ENCODE results near the gene REX1BD. TPM values are rescaled to one million over a fixed set of nuclear protein-coding genes. Genes with fewer than 3 reads are reported as not detected.

REX1BD gene
- total and polyA plus RNA-seq, 12 donors, result 8.8 to 268 (median 91.8) TPM

DNA sequence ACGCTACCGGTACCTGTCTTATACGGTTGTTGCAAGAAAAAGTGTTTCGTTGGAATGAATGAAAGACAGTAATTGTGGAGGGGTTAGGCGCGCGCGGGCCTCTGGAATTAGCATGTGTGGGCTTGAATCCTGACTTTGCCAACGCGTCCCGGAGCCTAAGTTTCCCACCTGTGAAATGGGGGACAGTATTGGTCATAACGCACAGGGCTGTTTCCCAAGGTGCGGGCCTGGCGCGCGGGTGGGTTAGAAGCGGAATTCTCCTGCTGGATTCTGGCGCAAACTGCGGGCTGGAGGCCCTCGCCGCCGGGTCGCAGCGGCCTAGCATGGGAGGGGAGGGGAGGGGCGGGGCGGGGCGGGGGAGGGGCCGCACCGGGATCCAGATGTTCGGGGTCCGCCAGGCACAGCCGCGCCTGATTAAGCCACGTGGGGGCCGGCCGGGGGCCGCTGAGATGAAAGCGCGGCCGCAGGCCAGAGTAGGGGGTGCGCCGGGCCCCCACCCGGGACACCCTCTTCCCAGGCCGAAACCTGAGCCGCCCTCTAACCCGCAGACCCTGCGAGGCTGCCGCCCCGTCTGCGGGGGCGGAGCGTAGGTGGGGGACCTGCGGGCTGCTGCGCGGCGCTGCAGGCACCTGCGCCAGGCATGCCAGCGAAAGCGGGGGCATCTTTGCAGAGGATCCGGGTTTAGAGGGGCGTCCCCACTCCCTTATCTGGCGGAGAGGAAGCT lies 22.9 kb downstream of the REX1BD start:
- Histone ChIP-seq H3K4me1 (replicated peaks in 1 of 2) (peaks cover 4 to 31% of the 10 kb centered on the region in 2 donors), H3K27ac (no peak overlapping the region), H3K36me3 (replicated peaks in 1 of 2) (no peaks in the 10 kb centered on the region), H3K4me3 (no peak overlapping the region), H3K27me3 (peaks cover 74% of the 10 kb centered on the region), H3K9me3 (replicated peaks in 1 of 3) (no peaks in the 10 kb centered on the region)
- WGBS, 4 donors, result 3 to 12% (median 5%) methylated on average over 8 to 62 of the region's 62 CpGs
- no peak for DNase-seq
- no peak for TF ChIP-seq POLR2A (IDR thresholded peaks at IDR 0.05)
- TF ChIP-seq, protein P1, sequence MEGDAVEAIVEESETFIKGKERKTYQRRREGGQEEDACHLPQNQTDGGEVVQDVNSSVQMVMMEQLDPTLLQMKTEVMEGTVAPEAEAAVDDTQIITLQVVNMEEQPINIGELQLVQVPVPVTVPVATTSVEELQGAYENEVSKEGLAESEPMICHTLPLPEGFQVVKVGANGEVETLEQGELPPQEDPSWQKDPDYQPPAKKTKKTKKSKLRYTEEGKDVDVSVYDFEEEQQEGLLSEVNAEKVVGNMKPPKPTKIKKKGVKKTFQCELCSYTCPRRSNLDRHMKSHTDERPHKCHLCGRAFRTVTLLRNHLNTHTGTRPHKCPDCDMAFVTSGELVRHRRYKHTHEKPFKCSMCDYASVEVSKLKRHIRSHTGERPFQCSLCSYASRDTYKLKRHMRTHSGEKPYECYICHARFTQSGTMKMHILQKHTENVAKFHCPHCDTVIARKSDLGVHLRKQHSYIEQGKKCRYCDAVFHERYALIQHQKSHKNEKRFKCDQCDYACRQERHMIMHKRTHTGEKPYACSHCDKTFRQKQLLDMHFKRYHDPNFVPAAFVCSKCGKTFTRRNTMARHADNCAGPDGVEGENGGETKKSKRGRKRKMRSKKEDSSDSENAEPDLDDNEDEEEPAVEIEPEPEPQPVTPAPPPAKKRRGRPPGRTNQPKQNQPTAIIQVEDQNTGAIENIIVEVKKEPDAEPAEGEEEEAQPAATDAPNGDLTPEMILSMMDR (IDR thresholded peaks at IDR 0.05), result no peak
- intact Hi-C loops (cut with DNase I), result no loop called here

DNA sequence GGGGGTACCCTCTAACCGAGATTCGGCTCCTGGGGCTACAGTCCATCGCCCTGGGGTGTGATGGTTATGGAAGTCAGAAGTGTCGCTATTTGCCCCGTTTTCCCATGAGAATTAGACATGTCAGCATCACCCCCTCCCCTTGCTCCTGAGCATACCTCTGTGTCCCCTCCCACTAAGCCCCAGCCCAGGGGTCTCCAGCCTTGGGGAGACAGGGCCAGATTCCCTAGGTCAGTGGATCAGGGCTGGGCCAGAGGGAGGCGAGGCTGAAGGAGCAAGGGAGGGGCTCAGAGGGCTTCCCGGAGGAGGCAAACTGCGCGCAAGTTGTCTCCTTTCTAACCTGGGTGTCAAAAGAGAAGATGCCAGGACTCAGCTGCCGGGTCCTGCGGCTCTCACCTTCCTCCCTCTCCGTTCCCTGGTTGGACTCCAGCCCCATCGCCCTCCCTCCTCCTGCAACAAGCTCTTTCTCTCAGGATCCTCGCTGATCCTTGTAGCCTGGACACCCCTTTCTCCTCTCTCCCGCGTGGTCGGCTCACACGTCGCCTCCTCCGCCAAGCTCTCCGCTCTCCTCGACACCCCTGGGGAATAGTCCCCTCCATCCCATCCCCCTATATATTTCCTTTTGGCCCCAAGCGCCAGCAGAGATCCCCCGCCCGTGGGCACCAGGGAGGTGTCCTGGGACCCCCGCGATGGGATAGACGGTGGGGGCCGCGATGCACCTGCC lies 23.6 kb downstream of the REX1BD start:
- WGBS, 4 donors, result 1 to 3% (median 2%) methylated on average over 16 to 30 of the region's 30 CpGs
- peaks cover 73% of the 10 kb centered on the region for H3K27me3 ChIP-seq
- DNase-seq, result no peak

DNA sequence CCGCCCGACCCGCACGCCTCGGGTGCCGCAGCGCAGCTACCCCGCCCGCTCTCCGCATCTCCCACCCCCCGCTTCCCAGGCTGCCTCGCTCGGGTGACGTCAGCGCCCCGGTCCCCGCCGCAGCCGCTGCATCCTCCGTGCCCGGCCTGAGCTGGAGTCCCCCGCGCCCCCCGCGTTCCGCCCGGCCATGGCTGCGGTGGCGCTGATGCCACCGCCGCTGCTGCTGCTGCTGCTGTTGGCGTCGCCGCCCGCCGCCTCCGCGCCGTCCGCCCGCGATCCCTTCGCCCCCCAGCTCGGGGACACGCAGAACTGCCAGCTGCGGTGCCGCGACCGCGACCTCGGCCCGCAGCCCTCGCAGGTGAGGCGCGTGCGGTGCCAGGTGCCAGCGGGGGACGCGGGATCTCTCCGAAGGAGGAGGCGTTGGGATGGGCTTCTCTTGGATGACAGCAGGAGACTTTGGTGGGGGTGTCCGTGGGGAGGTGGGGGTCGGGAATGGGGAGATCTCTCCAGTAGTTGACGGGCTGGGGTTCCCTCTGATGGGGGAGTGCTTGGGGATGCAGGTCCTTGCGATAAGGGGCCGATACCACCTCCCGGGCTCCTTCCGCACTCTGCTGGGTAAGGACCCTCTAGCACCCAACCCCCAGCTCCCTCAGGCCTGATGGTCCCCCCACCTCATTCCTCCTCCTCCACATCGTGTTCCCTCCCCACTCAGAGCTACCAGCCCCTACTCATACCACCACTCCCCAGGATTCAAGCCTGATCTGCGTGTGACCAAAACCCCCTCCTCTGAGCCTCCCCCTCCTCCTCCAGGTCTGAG lies 24.4 kb downstream of the REX1BD start, which contains the start of gene TMEM59L:
Gene TMEM59L, plus strand, starts transcription at position 99 of the 817 bp plus-strand sequence. Its CDS starts 89 bp downstream, at position 188.
- WGBS, 4 donors, result 3 to 20% (median 4%) methylated on average over 5 to 70 of the region's 70 CpGs

More for the DNA sequence above, 23.6 kb downstream of the REX1BD start:
- H3K4me1 ChIP-seq (replicated peaks in 1 of 2), result peaks cover 4 to 30% of the 10 kb centered on the region in 2 donors
- TF ChIP-seq, protein P1 (IDR thresholded peaks at IDR 0.05), result no peak
- TF ChIP-seq POLR2A (IDR thresholded peaks at IDR 0.05), result no peak
- peak overlapping the region in 1 of 4 donors; percentile 60 for H3K4me3 ChIP-seq
- H3K27ac ChIP-seq, result no peak overlapping the region
- no peaks in the 10 kb centered on the region for H3K36me3 ChIP-seq (replicated peaks in 1 of 2)
- intact Hi-C loops (cut with DNase I), result no loop called here
- H3K9me3 ChIP-seq (replicated peaks in 1 of 3), result no peaks in the 10 kb centered on the region

More for the DNA sequence above, 24.4 kb downstream of the REX1BD start, which contains the start of gene TMEM59L:
- peaks cover 4 to 26% of the 10 kb centered on the region in 2 donors for H3K4me1 ChIP-seq (replicated peaks in 1 of 2)
- H3K27me3 ChIP-seq, result peaks cover 66% of the 10 kb centered on the region
- peak within 1 kb of the TSS in 1 of 4 donors; percentile 60 for H3K4me3 ChIP-seq
- intact Hi-C loops (cut with DNase I), result no loop called here
- H3K36me3 ChIP-seq (replicated peaks in 1 of 2), result no peaks in the 10 kb centered on the region
- no peak within 1 kb of the TSS for H3K27ac ChIP-seq
- no peaks in the 10 kb centered on the region for H3K9me3 ChIP-seq (replicated peaks in 1 of 3)
- TF ChIP-seq, protein P1 (IDR thresholded peaks at IDR 0.05), result no peak
- no peak for TF ChIP-seq POLR2A (IDR thresholded peaks at IDR 0.05)
- no peak for DNase-seq
